Posterior vena cava (tissue), 2 donors: Measurements from ENCODE around the gene COL4A2. TPM values are rescaled to one million over a fixed set of nuclear protein-coding genes. Genes with fewer than 3 reads are reported as not detected.
"Not testable (repeated sequence)": the region's sequence is repeated elsewhere in the genome, so short reads cannot be mapped to it uniquely, and the experiment has no call there.

Source experiments
- DNase-seq: peaks from one replicate; pipeline ENCODE4 v3.0.0-alpha.2; 2020; ENCODE audit warnings: low spot score
- intact Hi-C, 2 donors: fragments of 100-400 bp; cut with DNase I; formaldehyde crosslinking; loops; one replicate each; pipeline versions ENCODE4 v1.14.1 to v1.14.2; 2022 to 2023
- total RNA-seq, 2 donors: library from RNA; stranded (reverse); fragmentation: NEBNext Ultra II Directional; extraction: Animal tissue kit (Norgen Biotek cat#: 25700); gene quantifications; one replicate each; pipeline ENCODE4 v1.2.1, GENCODE V29; 2021
- donor health status: DM: yes; HTN: yes; CAD: no.
- donor health status: DM: yes; HTN: yes; CAD: no.

The COL4A2 gene
- total RNA-seq, 2 donors from 2014 or later = 816 to 963 TPM

DNA sequence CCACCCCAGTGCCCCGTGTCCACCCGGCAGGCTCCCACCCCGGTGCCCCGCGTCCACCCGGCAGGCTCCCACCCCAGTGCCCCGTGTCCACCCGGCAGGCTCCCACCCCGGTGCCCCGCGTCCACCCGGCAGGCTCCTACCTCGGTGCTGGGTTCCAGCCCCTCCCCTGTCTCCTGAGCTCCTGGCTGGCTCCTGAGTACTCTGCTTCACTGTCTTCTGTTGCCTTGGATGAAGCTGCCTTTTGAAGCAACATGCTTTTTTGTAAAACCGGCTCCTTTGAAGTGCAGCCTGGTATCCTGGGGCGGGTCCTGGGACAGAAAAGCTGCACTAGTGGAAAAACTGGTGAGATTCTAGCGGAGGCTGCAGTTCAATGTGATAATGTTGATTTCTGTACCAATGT, 6.6 kb downstream of the COL4A2 start:
- intact Hi-C loops = not testable (repeated sequence)

DNA sequence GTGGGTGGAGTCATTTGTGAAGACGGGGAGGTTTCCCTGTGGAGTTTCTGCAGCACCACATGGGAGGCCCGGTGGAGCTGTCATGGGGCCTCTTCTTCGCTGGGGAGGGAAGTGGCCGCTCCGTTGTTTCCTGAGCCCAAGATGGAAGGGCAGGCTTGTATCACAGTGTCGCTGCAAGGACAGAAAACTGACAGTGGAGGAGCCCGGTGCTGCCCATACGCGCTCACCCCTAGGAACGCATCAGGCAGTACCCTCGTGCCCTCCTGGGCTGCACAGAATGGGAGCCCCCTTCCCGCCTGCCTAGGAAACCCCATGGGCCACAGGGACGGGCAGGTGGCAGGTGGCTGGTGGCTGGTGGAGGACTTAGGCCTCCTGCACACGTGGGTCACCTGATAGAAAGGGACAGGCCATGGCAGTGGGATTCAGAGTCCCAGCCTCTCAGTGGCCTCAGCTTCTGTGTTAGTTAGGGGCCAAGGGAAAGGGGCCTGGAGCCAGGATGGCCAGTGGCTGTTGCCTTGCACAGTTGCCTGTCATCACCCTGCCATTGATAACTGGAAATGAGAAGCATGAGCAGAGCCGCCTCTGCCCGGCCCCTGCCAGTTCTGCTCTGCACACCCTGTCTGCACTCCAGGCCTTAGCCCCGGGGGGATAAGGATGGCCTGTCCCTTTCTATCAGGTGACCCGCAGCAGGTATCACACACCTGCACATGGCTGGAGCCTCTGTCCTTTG, 7.6 kb downstream of the COL4A2 start:
- no peak for DNase-seq
- intact Hi-C loops = no loop called here

More for the DNA sequence above, 6.6 kb downstream of the COL4A2 start:
- DNase-seq = not testable (repeated sequence)

DNA sequence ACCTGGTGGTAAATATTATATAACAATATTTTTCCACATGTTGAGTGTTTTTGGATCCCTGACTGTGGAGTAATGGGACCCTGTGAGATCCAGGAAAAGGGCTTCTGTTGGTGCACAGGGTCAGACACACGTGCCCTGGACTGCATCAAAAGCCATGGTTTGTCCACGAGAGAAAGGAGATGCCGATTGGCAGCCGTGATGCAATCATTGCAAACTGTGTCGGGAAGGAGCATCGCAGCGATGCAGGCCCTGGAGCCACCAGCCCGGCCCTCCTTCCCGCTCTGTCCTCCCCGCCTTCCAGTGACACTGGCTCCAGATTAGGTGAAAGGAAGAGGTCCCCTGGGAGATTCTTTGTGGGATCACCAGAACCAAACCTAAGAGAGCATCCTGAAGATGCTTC, 9.1 kb downstream of the COL4A2 start:
- DNase-seq = no peak
- intact Hi-C loops = no loop called here

DNA sequence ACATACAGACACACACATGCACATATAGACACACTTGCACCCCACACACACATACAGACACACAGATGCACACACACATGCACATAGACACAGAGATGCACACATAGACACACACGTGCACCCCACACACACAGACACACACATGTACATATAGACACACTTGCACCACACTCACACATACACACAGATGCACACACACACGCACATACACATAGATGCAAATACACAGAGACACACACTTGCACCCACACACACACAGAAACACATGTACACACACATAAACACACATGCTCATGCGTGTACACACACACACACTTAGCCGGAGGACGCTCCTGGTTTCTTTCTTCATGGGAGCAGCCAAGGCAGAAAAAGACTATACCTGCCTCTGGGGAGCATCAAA, 10.0 kb downstream of the COL4A2 start:
- intact Hi-C loops = no loop called here
- peak; percentile 28 for DNase-seq

DNA sequence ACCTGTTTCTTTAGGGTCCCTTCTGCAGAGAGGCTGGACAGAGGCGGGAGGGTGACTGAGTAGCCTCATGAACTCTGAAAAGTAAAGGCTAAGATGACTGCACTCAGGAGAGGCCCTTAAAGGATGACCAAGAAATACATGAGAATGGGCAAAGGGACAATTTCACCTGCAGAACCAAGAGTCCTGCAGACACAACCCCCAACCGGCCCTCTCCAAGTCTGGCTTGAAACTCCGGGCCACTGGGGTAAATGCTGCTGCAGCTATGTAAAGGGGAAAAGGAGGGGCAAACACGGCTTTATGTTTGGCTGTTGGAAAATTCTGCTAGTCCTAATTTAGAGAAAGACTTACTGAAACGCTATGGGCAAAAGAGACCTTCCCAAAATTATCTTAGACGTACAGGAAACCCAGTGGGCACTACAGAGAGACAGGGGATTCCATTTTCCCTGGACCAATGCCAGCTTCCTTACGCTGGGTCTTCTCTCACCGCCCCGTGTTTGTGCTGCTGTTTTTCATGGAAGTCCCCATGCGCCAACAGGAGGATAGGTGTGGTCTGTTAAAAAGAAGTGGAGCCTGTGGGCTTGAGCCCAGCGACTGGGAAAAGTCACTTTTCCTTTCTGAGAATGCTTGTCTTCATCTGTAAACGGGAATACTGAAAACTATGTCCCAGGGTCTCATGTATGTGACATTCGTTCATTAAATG, 10.6 kb downstream of the COL4A2 start:
- intact Hi-C loops = no loop called here
- DNase-seq = peak; percentile 62

DNA sequence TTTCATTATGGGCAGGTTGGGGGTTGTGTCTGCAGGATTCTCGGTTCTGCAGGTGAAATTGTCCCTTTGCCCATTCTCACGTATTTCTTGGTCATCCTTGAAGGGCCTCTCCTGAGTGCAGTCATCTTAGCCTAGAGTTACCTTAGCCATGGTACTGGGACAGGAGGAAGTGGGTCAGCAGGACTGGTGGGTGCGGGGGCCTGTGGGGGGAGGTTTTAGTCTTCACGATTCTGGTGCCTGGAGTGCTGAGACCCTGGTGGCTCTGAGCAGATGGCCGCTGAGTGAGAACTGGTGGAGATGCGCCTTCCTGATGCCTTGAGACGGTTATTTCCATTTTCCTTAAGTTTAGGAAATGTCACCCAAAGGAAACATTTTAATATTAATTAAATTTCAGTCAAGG, 11.8 kb downstream of the COL4A2 start:
- DNase-seq = peak; percentile 57
- intact Hi-C loops = no loop called here

DNA sequence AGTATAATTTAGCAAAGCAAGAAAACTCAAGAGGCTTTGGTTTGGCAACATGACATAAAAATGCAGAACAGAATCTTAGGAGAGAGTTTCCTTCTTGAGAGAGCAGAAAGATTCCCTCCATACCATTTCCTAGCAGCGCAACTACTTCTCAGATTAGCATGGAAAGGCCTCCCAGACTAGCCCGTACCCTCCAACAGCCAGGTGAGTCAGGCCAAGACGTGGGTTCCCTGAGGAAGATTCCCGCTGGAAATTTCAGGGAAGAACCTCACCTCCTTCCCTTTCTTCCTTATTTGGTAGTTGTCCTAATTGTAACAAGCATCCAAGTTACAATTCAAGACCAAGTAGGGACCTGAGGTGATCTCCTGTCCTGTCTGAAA, 12.3 kb downstream of the COL4A2 start:
- intact Hi-C loops = no loop called here

DNA sequence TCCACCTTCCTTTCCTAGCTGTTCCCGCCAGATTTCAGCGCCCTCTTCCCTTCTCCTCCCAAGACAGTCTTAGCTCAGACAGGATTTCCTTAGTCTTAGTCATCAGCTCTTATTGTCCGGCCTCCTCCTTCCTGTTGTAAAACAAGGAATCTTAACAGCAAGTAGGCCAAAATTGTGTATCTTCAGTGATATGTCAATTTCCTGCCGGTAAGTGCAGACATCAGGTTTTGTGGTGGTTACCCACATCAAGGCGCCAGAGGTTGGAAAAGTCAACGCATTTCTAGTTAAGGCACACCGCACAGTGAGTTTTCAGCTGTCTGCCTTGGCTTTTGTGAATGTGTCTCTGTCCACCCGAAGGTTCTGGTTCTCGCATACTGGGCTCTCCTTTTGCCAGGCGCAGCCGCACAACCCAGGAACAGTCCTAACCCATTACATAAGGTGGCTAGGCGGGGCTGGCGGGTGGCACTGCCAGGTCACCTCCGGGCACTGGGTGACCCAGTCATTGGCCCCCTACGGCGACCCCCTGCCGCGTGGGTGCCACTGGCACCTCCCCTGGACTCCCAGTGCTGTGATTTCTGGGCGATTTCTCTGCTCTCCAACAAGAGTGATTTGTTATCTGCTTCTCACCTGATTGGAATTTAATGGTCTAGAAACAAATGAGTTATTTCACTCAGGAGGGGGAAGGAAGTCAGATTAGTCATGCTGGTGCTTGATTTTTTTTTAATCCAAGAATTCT, 12.9 kb downstream of the COL4A2 start:
- peak; percentile 78 for DNase-seq
- intact Hi-C loops = no loop called here

More for the DNA sequence above, 12.3 kb downstream of the COL4A2 start:
- DNase-seq = no peak

DNA sequence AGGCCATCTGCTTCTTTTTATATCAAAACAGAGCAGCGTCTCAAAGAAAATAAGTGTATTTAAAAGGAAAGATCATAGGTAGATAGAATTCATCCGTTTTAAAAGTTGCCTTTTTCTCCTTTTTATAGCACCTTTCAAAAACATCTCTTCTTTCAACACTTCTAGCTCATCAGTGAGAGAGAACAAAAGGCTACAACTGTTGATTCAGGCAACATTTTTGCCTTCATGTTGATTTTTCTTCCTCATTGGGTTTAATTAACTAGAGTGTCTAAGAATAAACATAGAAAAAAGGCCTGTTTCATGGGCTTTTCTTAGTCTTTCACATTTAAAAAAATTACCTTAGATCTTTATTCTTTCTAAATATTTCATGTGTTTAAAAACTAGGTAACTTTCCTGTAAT, 13.6 kb downstream of the COL4A2 start:
- DNase-seq = no peak
- intact Hi-C loops = no loop called here

DNA sequence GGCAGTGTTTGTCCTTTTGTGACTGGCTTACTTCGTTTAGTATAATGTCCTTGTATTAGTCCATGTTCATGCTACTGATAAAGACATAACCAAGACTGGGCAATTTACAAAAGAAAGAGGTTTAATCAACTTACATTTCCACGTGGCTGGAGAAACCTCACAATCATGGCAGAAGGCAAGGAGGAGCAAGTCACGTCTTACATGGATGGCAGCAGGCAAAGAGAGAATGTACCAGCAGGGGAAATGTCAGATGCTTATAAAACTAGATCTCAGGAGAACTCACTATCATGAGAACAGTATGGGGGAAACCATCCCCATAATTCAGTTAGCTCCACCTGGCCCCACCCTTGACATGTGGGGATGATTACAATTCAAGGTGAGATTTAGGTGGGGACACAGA, 14.5 kb downstream of the COL4A2 start:
- intact Hi-C loops, DNase-seq: not testable (repeated sequence)

DNA sequence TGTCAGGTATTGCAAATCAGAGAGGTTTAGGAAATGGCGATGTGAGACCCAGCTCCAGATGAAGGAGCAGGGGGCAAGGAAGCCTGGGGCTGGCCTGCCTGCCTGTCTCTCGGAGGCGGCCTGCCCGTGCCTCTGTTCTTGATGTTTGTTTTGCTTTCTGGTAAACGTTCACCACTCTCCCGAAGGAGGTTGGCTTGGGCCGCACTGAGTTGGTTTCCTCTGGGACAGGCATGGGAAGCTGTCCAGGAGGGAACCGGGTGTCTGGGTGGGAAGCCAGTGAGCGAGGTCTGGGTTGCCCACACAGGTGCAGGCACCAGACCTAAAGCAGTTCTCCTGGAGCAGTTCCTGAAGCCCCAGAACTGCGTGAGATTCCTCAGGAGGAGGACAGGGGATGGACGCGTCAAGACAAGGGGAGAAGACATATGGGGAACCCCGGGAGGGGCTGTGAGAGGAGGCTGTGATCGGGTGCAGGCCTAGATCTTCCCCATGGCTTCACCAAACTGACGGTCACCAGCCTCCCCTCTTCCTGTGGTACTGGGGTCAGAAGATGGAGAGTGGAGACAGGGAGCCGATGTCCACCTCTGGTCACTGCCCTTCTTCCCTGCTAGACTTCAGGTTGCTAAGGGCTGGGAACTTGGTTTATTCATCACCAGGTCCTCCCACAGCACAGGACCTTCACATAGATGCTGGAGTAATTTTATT, 15.2 kb downstream of the COL4A2 start:
- intact Hi-C loops = no loop called here
- DNase-seq = no peak

DNA sequence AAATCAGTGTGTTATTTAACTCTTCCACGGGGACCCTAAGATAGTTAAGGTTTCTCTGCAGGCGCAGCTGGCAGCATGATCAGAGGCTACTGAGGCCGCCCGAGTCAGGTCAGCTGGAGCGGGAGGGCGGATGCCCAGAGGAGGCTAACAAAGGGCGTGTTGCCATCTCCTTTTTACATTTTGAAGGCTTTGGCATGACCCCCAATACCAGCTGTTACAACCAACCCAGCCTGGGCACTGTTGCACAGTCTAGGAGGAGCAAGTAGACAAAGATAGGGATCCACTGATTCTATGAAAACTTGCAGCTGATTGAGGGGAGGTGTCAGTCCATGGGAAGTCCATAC, 15.7 kb downstream of the COL4A2 start:
- intact Hi-C loops = no loop called here
- no peak for DNase-seq

DNA sequence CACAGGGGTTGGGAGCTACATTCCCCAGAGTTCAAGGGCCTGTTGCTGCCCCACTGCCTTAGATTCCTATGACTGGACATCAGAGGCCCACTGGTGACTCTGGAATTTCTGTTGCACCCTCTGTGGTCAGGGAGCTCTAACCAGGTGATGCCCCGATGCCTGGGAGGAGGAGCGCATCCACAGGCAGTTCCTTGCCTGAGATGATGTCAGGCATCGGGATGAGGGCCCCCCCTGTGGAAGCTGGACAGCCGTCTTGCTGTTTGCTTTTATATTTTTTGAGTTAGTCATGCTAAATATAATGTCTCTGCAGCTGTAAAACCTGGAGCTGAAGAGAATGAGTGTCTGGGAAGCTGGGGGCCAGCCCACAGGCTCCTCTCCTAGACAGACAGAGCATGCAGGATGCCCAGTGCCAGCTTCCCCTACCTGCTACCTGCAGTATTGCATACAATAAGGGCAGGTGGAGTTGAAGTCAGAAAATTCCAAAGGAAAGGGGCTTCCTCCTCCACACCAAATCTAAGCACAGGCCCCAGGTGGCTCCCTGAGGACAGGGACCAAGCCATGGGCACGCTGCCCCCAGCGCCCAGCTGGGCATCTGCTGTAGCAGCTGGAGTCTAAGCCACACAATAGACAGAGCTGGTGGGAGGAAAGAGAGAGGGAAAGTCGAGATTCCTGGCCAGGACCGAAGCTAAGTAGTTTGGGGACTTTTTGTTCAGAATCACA, 16.2 kb downstream of the COL4A2 start:
- intact Hi-C loops = no loop called here
- DNase-seq = no peak

DNA sequence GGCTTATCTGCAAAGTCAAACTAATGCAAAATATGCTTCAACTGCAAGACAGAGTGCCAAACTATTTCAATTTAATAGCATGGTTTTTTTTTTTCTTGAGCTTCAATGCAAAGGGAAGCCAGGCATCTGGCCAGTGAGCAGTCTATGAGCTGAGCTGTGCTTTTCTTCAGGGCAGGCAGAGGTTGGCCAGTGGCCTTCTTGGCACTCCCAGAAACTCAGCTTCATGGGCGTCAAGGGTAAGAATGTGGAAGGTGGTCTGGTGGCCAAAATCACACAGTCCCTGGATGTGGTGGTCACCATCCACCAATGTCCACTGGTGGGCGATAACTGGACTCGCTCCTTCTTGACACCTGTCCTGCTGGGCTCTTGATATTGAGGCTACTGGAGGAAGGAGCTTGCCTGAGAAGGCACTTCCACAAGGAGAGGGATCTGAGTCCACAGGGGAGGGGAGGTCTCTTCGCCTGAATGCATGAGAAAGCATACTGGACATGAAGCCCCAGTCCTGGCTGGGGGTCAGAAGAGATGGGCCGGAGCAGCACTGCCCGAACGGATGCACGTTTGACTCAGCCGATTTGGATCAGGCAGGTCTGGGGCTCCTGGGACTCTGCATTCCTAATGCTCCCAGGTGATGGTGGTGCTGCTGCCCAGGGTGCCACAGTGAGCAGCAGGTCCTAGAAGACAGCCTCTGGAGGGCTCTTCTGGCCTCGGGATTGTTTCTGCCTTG, 17.1 kb downstream of the COL4A2 start:
- intact Hi-C loops = no loop called here
- DNase-seq = no peak

DNA sequence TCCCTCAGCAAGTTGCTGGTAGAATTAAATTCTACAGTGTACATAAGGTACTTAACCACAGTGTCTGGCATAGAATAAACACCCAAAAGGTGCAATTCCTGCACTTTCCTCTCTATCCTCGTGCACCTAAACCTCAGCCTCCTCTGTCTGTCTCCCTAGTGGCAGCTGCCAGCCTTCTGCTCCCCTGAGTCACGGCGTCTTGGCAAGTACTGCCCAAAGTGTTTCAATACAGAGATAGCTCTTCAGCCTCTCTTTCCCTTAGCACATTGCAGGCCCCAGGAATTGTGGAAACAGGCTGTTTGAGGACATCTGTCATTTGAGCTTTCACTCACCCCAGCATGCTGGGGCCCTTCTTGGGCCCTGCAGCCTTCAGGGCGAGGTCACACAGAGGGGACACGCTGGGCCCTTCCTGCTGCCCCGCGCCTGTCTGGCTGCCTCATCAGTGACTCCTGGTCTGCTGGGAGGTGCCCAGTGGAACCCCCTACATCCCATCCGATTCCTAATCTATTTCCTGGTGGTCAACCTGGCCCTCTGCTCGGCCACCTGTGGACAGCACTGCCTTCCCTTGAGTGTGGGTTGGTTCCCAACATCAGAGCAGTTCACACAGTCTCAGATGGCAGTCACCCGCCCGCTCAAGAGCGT, 19.3 kb downstream of the COL4A2 start:
- intact Hi-C loops = no loop called here
- no peak for DNase-seq

DNA sequence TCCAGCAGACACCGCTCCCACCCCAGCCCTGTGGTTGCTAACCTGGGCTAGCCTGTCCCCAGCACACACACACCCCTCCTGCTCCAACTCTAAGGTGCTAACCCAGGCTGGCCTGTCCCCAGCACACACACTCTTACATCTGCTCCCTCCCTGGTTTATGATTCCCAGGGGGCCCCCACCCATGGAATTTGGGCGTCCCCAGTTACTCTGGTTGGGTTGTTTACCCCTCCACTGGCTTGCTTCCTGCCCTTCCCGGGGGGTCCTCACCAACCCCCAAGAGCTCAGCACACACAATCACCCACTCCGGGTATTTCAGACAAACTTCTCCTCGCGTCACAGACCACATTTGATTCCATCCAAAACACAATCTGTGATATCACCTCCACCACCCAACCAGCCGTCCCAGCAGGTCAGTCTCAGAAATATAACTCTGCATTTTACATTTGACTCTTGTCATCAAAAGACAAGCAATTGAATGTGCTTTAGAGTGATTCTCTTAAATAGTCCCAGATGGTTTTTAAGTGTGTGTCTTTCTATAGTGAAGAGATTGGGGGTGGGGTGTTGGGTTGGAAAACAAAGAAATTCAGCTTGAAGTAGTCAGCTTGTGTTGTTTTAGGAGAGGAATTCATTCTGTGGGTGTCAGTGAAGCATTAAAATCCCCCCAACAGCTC, 20.1 kb downstream of the COL4A2 start:
- intact Hi-C loops = no loop called here
- no peak for DNase-seq

DNA sequence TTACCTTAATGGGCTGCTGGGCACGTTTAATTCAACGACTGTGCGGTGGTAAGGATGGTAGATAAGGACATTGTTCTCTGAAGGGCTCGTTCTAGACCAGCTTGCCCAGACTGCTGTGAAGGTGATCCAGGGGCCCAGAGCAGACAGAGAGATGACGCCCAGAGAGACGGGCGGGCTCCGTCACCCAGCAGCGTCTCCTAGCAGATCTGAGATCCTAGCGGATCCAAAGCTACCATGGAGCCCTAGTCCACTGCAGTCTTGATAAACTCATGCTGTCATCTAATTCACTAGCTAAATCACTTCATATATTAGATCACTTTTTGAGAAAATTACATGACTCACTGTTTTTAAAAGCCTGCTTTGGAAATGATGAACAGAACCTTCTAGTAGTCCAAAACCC, 21.5 kb downstream of the COL4A2 start:
- intact Hi-C loops = no loop called here
- DNase-seq = peak; percentile 67

DNA sequence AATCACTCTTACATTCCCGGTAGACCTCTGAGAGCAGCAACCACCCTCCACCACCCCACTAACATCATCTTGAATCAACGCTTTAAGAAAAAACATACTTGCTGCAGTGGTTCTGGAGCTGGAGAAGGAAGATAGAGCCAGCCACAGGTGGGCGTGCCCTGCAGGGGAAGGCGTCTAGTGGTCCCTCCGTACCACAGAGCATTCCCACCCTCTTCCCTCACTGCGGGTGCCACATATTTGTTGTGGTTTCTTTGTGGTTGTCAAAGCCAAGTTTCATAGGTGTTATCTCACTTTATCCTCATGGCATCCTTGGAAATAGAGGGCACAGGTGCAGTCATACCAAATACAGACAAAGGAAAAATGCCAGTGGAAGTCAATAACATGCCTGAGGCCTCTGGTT, 22.2 kb downstream of the COL4A2 start:
- no peak for DNase-seq
- intact Hi-C loops = no loop called here
